Motor neuron (in vitro differentiated cells): ENCODE data around the gene EEF1AKMT3. TPM values are rescaled to one million over a fixed set of nuclear protein-coding genes. Genes with fewer than 3 reads are reported as not detected.

Source experiments
- ATAC-seq, 8 experiments: fragments of 200-7000 bp; cut with Tn5 transposase; replicated peaks in 6 of 8; 2 replicates each; pipeline ENCODE4 v1.8.0; 2021; ENCODE audit warnings: mild to moderate bottlenecking in 8 of 8, moderate library complexity in 8 of 8
- H3K27ac ChIP-seq, 2 donors: fragments of 250-450 bp; sonication (Bioruptor Pico); 2 replicates each; pipeline ENCODE4 v1.9.0; 2021; ENCODE audit warnings: antibody characterized with exemption in 2 of 2, mild to moderate bottlenecking in 2 of 2, moderate library complexity in 1 of 2
- H3K4me1 ChIP-seq, 2 donors: fragments of 250-450 bp; sonication (Bioruptor Pico); replicated peaks in 1 of 2; 2 replicates each; pipeline ENCODE4 v1.6.1; 2021; ENCODE audit warnings: antibody characterized with exemption in 2 of 2, mild to moderate bottlenecking in 2 of 2, moderate library complexity in 1 of 2
- H3K4me3 ChIP-seq, 5 donors: fragments of 250-450 bp; sonication (Bioruptor Pico); 2 replicates each; pipeline ENCODE4 v1.9.0; 2021; ENCODE audit warnings: antibody characterized with exemption in 5 of 5, mild to moderate bottlenecking in 5 of 5, moderate library complexity in 4 of 5
- WGBS, 10 experiments: fragments of 450-650 bp; shearing (Covaris generic); methylation state at CpG; one replicate each; pipeline ENCODE4 v1.0.0; 2022; 5-methylcytosine and 5-hydroxymethylcytosine counted together
- in situ Hi-C, 9 experiments: fragments of 400-800 bp; cut with MboI; loops; one replicate each; pipeline ENCODE4 v1.15.0; 2021; ENCODE audit warnings: low sequenced_read_pairs in 9 of 9, low pct_unique_long_range_greater_than_20kb in 2 of 9; ENCODE audit not compliant: unreplicated experiment in 9 of 9
- total RNA-seq, 8 experiments: library from RNA; unstranded; fragments of 300-600 nt; gene quantifications; 2 replicates each; pipeline versions ENCODE4 v1.2.3 to v1.2.4, GENCODE V29; 2022

The EEF1AKMT3 gene
- total RNA-seq, 8 experiments from 2014 or later, result 1.5 to 15.0 (median 6.6) TPM

DNA sequence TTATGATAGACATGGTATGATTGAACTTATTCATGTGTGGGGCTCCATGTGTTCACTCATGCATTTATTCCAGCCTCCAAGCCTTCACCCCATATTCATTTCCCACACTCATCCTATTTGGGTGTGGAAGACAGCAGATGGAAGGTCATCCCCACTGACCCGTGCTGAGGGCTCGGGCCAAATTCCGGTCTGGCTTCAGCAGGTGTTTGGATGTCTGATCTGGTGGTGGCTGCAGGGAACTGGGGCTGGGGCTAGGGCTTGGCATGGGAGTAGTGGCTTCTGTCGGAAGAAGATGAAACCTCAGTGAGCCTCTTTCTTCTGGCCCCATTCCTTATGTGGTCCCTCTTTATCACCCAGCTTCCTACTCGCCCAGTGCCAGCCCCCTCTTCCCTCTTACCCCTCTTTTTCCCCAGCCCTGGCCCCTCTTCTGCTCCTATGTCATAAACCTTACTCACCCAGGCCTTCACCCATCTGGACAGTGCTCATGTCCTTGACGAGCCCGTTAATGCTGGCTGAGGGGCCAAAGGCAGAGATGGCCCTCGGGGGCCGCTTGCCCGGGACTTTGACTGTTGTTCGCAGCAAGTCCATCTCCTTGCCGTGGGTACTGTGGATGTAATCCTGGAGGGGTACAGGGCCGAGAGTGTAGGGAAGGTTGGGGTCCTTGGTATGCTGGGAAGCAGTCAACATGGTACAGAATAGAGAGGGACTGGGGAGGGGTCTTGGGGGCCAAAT, 41.9 kb upstream of the EEF1AKMT3 start:
- in situ Hi-C loops, result no loop called here
- H3K27ac ChIP-seq, result no peak overlapping the region
- 83 to 92% (median 87%) methylated on average over 1 to 3 of the region's 13 CpGs; no CpG with 5 or more reads in 7 of the 10 experiments for WGBS, 10 experiments

DNA sequence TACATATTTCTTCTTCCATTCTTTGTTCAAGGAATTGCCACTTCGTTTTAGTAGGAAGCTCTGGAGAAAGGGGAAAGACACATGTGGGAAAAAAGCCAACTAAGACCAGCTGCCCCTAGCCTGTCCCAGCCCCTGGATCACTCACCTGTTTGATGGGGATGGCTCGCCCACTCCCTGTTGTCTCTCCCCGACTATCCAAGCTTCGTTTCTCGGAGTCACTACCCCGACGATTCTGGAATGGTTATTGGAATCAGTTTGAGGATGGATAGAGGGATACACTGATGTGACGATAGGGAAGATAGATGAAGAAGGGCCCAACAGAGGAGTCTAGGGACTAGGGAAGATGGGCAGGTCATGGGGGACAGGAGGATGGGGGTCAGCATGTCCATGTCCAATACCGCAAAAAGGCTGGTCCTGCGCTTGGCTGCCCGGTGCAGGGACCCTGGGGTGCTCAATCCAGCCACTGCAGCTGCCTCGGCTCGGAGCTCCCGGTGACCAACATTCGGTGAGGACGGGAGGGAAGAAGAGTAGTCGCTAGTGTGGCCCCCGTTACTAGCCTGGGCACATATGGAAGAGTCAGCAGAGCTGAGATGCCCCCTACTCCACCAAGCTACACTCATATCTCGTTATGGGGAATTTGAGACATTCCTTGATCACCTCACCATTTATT, 40.9 kb upstream of the EEF1AKMT3 start:
- in situ Hi-C loops, result no loop called here
- no peak overlapping the region for H3K4me3 ChIP-seq
- ATAC-seq, result no peak
- 43 to 100% (median 82%) methylated on average over 1 to 17 of the region's 19 CpGs for WGBS, 10 experiments
- no peak overlapping the region for H3K27ac ChIP-seq
- H3K4me1 ChIP-seq, result peaks cover 15 to 21% of the 10 kb centered on the region in 2 donors

More for the DNA sequence above, 41.9 kb upstream of the EEF1AKMT3 start:
- no peak for ATAC-seq
- Histone ChIP-seq H3K4me1 (peaks cover 9 to 13% of the 10 kb centered on the region in 2 donors), H3K4me3 (no peak overlapping the region)

DNA sequence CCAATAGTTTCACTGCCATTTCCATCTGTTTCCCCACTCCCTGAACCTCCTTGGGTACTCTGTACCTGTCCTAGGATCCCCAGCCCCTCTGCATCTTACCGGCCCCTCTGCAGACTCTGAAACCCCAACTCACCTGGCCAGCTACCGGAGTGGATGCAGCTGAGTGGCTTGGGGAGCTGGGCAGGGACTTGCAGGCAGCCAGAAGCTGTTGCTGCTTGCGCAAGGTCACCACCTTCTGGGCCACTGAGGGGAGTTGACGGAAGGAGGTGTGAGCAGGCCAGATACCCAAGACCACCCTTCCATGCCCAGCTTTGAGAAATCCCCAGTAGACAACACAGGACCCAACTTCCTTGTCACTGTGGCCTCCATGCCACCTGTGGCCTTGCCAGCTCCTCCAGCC, 40.1 kb upstream of the EEF1AKMT3 start:
- no peak for ATAC-seq
- H3K4me1 ChIP-seq, result peaks cover 22 to 25% of the 10 kb centered on the region in 2 donors
- WGBS, 10 experiments, result 50 to 67% (median 63%) methylated on average over 1 to 2 of the region's 4 CpGs; no CpG with 5 or more reads in 6 of the 10 experiments
- no peak overlapping the region for H3K27ac ChIP-seq
- no peak overlapping the region for H3K4me3 ChIP-seq
- in situ Hi-C loops, result no loop called here

DNA sequence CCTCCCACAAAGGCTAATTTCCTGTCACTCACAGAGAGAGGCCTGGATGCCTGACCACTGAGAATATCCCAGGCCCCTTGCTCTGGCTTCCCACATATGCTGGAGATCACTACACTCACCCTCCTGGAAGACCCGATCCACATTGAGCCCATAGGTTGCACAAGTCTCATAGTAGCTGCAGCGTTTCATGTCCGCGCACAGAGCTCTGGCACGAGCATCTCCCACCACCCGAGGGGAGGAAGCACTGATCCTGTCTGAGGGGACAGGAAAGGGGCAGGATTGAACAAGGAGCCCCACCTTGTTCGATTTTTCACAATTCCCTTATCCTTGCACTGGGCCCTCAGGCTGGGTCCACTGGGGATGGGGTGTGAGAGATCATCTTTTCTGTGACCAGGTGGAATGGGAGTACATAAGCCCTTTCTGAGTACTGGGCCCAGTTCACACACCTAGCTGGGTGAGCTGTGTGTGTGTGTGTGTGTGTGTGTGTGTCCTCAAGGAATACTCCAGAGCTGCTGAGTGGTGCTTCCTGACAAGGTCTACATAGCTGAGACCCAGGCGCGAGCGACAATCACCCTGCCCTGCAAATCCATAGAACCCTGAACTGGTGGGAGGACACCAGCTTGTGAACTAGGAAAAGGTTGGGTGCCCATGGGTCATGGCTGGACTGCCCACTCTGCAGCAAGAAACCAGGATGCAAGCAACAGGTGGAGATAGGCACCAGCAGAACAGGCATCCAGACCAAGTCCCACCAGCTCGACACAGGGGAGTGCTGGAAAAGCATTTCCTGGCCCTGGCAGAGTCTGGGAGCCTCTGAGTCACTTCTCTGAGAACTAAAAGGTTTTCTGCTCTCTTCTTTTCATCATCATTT, 39.5 kb upstream of the EEF1AKMT3 start:
- Histone ChIP-seq H3K27ac (no peak overlapping the region), H3K4me3 (no peak overlapping the region), H3K4me1 (peaks cover 22 to 25% of the 10 kb centered on the region in 2 donors)
- WGBS, 10 experiments, result 17 to 84% (median 79%) methylated on average over 1 to 7 of the region's 11 CpGs; no CpG with 5 or more reads in 3 of the 10 experiments
- no peak for ATAC-seq
- in situ Hi-C loops, result no loop called here

DNA sequence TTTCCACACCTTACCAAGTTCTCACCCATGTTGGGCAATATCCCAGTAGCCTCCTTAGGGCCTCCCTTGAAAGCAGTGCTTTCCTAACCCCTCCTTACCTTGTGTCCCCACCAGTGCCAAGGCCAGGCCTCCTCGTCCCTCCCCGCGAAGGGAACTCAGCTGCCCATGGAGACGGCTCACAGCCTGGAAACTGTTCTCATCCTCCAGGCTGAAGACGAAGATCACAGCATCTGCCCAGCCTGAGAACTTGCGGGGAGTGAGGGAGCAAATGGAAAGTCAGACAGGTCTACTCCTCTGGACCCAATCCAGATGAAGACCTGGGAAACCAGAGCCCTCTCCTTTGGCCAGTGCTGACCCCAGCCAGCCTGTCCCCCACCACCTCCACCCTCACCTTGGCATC, 38.5 kb upstream of the EEF1AKMT3 start:
- no peak for ATAC-seq
- in situ Hi-C loops, result no loop called here
- no peak overlapping the region for H3K27ac ChIP-seq
- no peak overlapping the region for H3K4me3 ChIP-seq
- 40 to 100% (median 75%) methylated on average over 1 to 3 of the region's 6 CpGs; no CpG with 5 or more reads in 6 of the 10 experiments for WGBS, 10 experiments
- H3K4me1 ChIP-seq, result peaks cover 22 to 25% of the 10 kb centered on the region in 2 donors

DNA sequence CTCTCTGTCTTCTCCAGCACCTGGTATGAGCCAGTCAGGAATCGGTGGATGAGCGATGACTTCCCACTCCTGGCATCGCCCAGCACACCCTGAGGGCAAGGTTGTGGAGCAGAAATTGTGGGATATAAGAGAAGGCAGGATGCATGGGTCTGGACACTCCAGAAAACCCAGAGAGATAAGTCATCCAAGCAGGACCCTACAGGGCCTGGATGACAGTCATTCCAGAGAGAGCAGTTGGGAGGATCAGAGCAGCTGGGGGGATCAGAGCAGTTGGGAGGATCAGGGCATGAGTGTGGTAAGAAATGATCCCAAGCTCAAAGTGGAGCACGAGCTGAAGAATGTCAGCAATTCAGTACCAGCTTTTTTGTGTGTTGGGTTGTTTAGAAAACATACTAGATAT, 37.8 kb upstream of the EEF1AKMT3 start:
- Histone ChIP-seq H3K4me3 (no peak overlapping the region), H3K4me1 (peaks cover 26 to 32% of the 10 kb centered on the region in 2 donors), H3K27ac (no peak overlapping the region)
- in situ Hi-C loops, result no loop called here
- no peak for ATAC-seq
- WGBS, 10 experiments, result 26 to 92% (median 71%) methylated on average over 1 to 4 of the region's 4 CpGs; no CpG with 5 or more reads in 2 of the 10 experiments

DNA sequence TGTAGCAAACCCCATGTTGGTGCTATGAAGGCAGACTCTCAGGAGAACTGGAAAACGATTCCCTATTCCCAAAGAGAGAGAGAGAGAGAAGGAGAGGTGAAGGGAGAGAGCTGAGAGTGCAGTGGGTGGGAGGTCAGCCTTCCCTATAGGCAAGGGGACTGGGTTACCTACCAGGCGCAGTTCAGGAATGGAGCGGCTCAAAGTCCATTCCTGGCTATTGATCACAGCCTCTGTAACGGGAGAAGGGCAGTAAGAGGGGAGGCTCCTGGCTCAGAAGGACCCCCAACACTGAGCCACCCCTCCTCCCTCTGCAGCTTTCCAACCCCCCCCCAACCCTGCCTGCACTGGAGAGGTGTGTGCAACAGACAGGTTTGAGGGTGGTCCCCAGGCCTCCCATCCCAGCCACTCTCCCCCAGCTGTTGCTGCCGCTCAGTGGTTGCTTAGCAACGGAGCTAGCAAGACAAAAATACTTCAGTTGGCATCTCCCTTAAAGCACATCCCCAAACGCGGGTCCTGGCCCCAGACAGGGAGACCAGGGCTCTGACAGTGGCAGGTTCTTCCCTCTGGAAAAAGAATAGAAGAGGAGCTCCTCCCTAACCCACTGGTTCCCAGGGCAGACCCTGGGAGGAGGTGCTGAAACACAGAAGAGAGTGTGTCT, 37.1 kb upstream of the EEF1AKMT3 start:
- Histone ChIP-seq H3K4me1 (peaks cover 26 to 33% of the 10 kb centered on the region in 2 donors), H3K27ac (no peak overlapping the region), H3K4me3 (peak overlapping the region; percentile 12 to 74 (median 24))
- in situ Hi-C loops, result no loop called here
- 0 to 60% (median 23%) methylated on average over 1 to 3 of the region's 8 CpGs; no CpG with 5 or more reads in 2 of the 10 experiments for WGBS, 10 experiments
- ATAC-seq, result peak in 6 of 8 experiments; percentile 3 to 13 (median 8)

DNA sequence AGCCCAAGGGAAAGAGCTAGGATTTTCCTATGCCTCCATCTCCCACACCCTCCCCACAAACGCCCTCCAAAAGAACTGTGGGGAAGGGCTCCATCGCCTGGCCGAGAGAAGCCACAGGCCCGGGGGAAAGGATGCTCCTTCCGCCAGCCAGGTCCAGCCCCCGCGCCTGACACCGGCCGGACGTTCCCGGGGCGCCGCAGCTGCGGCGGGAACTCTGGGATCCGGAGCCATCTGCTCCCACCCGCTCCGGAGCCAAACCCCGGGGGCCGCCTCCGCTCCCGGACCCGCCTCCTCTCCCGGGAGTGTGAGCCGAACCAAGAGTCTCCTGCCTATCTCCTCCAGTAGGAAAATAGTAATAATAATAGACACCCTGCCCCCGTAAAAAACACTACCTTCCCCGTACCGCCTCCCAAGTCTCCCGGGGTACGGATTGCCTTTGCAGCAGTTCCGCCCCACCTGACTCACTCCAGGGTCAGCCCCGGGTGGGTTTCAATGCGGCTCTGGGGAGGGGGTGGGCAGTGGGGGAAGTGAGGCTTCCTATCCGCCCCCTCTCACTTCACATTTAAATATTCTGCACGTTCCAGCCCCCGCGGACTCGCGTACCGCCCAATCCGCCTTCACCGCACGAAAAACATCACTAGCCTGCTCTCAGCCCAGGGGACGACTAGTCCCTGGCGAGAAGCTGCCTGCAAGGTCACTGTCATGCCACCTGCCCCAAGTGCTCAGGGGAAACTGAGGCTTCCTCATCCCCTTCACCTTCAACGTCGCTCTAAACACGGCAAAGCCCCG, 36.3 kb upstream of the EEF1AKMT3 start:
- Histone ChIP-seq H3K27ac (no peak overlapping the region), H3K4me3 (peak overlapping the region; percentile 12 to 74 (median 24)), H3K4me1 (peaks cover 26 to 33% of the 10 kb centered on the region in 2 donors)
- ATAC-seq, result peak; percentile 52 to 73 (median 62)
- 0 to 21% (median 0%) methylated on average over 2 to 5 of the region's 49 CpGs; no CpG with 5 or more reads in 7 of the 10 experiments for WGBS, 10 experiments
- in situ Hi-C loops, result no loop called here

DNA sequence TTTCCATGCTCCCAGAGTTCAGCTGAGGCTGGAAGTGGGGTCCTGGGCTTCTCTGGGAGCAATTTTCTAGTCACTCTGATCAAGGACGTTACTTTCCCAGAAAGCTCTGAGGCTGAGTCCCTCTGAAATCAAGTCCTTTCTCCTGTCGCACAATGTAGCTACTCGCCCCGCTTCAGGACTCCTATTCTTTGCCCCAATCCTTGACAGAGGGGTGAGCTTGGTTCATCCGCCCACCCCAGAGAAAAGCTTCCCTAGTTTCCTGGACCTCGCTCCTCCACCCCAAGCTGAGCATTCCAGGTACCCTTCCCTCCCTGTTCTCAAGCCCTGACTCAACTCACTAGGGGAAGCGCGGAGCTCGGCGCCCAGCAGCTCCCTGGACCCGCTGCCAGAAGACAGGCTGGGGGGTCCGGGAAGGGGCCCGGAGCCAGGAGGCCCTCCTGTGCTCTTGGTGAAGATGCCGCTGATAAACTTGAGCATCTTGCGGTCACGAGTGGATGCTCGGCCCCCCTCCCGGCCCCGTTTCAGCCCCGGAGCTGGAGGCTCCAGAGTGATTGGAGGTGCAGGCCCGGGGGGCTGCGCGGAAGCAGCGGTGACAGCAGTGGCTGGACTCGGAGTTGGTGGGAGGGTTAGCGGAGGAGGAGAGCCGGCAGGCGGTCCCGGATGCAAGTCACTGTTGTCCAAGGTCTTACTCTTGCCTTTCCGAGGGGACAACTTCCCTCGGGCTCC, 35.5 kb upstream of the EEF1AKMT3 start:
- in situ Hi-C loops, result no loop called here
- H3K4me3 ChIP-seq, result peak overlapping the region; percentile 46 to 77 (median 71)
- no peak for ATAC-seq
- H3K27ac ChIP-seq, result no peak overlapping the region
- H3K4me1 ChIP-seq, result peaks cover 26 to 33% of the 10 kb centered on the region in 2 donors
- 0 to 67% (median 2%) methylated on average over 2 to 24 of the region's 31 CpGs; no CpG with 5 or more reads in 5 of the 10 experiments for WGBS, 10 experiments

DNA sequence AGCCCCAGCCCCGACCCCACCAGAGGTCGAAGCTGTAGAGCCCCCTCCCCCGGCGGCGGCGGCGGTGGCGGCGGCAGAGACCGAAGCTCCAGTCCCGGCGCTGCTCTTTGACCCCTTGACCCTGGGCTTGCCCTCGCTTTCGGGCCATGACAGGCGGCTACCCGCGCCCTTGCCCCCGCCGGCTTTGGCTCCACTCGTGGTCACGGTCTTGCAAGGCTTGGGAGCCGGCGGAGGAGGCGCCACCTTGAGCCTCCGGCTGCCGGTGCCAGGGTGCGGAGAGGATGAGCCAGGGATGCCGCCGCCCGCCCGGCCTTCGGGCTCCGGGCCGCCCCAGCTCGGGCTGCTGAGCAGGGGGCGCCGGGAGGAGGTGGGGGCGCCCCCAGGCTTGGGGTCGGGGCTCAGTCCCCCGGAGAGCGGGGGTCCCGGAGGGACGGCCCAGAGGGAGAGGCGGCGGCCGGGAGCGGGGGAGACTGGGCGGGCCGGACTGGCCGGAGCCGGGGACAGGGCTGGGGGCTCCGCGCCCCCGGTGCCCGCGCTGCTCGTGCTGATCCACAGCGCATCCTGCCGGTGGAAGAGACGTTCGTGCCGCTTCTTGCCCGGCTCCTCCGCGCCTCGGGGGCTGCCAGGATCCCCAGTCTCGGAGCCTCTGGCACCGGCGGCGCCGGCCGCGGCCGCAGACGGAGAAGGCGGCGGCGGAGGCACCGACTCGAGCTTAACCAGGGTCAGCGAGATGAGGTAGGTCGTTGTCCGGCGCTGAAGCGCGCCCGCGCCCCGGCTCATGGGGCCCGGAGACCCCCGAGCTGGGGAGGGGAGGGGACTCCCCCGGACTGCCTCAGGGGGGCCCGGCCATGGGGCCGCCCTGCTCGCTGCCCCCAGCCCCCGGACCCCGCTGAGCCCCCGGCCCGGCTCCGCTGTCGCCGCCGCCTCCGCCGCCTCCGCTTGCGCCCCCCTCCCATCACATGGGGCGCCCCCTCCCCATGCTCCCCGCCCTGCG, 34.6 kb upstream of the EEF1AKMT3 start:
- in situ Hi-C loops, result no loop called here
- 0% methylated on average over 1 of the region's 110 CpGs; no CpG with 5 or more reads in 9 of the 10 experiments for WGBS, 10 experiments
- peak overlapping the region; percentile 46 to 77 (median 71) for H3K4me3 ChIP-seq
- ATAC-seq, result peak; percentile 4 to 45 (median 38)
- peak overlapping the region; percentile 33 to 56 for H3K27ac ChIP-seq
- peaks cover 26 to 33% of the 10 kb centered on the region in 2 donors for H3K4me1 ChIP-seq
